Keratinocyte (primary cell): ENCODE data around the gene DDX51. TPM values are rescaled to one million over a fixed set of nuclear protein-coding genes. Genes with fewer than 3 reads are reported as not detected.

Experiments used
- DNase-seq: peaks from one replicate; pipeline ENCODE4 v3.0.0-alpha.2; 2011; ENCODE audit warnings: low read depth, missing footprints, low spot score
- FAIRE-seq: peaks from 2 replicates; lab custom pipeline; 2011; peaks lifted over from hg19 to GRCh38; lab: Jason Lieb, UNC
- H2AFZ ChIP-seq: 2 replicates; pipeline ENCODE4 v1.6.0; 2012; ENCODE audit warnings: low read length, control low read depth, inconsistent platforms; ENCODE audit not compliant: control insufficient read depth
- H3K27ac ChIP-seq: 2 replicates; pipeline ENCODE4 v1.5.1; 2011; ENCODE audit warnings: low read length; ENCODE audit not compliant: control insufficient read depth, insufficient read depth
- H3K27me3 ChIP-seq: 3 replicates; pipeline ENCODE4 v1.6.0; 2011; ENCODE audit warnings: low read length; ENCODE audit not compliant: control insufficient read depth, insufficient read depth; ENCODE audit errors: extremely low read depth
- H3K36me3 ChIP-seq, 2 experiments: 2 replicates in 1 of 2; 3 replicates in 1 of 2; pipeline ENCODE4 v1.5.1; 2011; ENCODE audit warnings: low read length in 2 of 2, mild to moderate bottlenecking in 1 of 2; ENCODE audit not compliant: control insufficient read depth in 2 of 2, insufficient read depth in 2 of 2; ENCODE audit errors: extremely low read depth in 1 of 2
- H3K4me1 ChIP-seq: 3 replicates; pipeline ENCODE4 v1.5.1; 2011; ENCODE audit warnings: low read length; ENCODE audit not compliant: control insufficient read depth, insufficient read depth; ENCODE audit errors: extremely low read depth
- H3K4me2 ChIP-seq: 3 replicates; pipeline ENCODE4 v1.6.0; 2011; ENCODE audit warnings: low read depth, low read length; ENCODE audit not compliant: control insufficient read depth, insufficient read depth; ENCODE audit errors: extremely low read depth
- H3K4me3 ChIP-seq, 3 experiments: fragments of 200-600 bp in 1 of 3; sonication (generic) in 1 of 3; 2 replicates in 2 of 3; 3 replicates in 1 of 3; pipeline ENCODE4 v1.5.1; 2011 to 2016; ENCODE audit warnings: low read length in 3 of 3, mild to moderate bottlenecking in 3 of 3, control low read depth in 2 of 3, inconsistent platforms in 1 of 3, low read depth in 1 of 3, mixed read lengths in 1 of 3, mixed run types in 1 of 3, moderate library complexity in 1 of 3; ENCODE audit not compliant: control insufficient read depth in 2 of 3, insufficient read depth in 2 of 3; ENCODE audit errors: extremely low read depth in 1 of 3
- H3K79me2 ChIP-seq: 2 replicates; pipeline ENCODE4 v1.6.0; 2012; ENCODE audit warnings: low read length; ENCODE audit not compliant: control insufficient read depth, insufficient read depth
- H3K9ac ChIP-seq: 3 replicates; pipeline ENCODE4 v1.6.0; 2011; ENCODE audit warnings: low read length; ENCODE audit not compliant: control insufficient read depth, insufficient read depth; ENCODE audit errors: extremely low read depth
- H3K9me1 ChIP-seq: 3 replicates; pipeline ENCODE4 v1.6.0; 2011; ENCODE audit warnings: low read length; ENCODE audit not compliant: control insufficient read depth, insufficient read depth; ENCODE audit errors: extremely low read depth
- H3K9me3 ChIP-seq: 2 replicates; pipeline ENCODE4 v1.5.1; 2012; ENCODE audit warnings: low read depth, low read length; ENCODE audit not compliant: control insufficient read depth
- H4K20me1 ChIP-seq: 3 replicates; pipeline ENCODE4 v1.6.0; 2011; ENCODE audit warnings: low read length; ENCODE audit not compliant: control insufficient read depth, insufficient read depth; ENCODE audit errors: extremely low read depth
- EZH2 ChIP-seq: IDR thresholded peaks from one replicate; pipeline ENCODE4 v1.6.1; 2012; ENCODE audit warnings: inconsistent platforms, mild to moderate bottlenecking, low read length, moderate library complexity
- dilution Hi-C: fragments of 300-500 bp; cut with MboI; formaldehyde crosslinking; loops from one replicate; pipeline ENCODE4 v1.7.0; 2020; ENCODE audit warnings: low sequenced_read_pairs; ENCODE audit not compliant: extremely low pct_ligation_motif_present
- polyA plus RNA-seq, 5 experiments: library from polyadenylated mRNA; depleted of rRNA in 3 of 5; stranded (reverse) in 3 of 5; stranded (forward) in 1 of 5; unstranded in 1 of 5; fragments of >200 nt; gene quantifications; 1 replicate in 1 of 5; 2 replicates in 3 of 5; 3 replicates in 1 of 5; pipeline versions ENCODE4 v1.2.1 to v1.2.3, GENCODE V29; 2011 to 2012; ENCODE audit warnings: missing spikeins in 2 of 5, low read depth in 1 of 5, low replicate concordance in 1 of 5
- TF ChIP-seq, protein P1 (sequence below), 3 experiments: IDR thresholded peaks in 1 of 3; conservative IDR thresholded peaks in 1 of 3; optimal IDR thresholded peaks in 1 of 3; 2 replicates in 2 of 3; 3 replicates in 1 of 3; pipeline versions ENCODE3 to v1.5.1; 2011; ENCODE audit warnings: low read length in 3 of 3, mild to moderate bottlenecking in 3 of 3, moderate library complexity in 2 of 3, control low read depth in 1 of 3, inconsistent platforms in 1 of 3; ENCODE audit not compliant: insufficient read depth in 2 of 3; ENCODE audit errors: extremely low read depth in 1 of 3

DDX51 gene
- polyA plus RNA-seq, 1 donor (not counting 4 experiments of a cell fraction or from before 2014, with no cell fraction given), result 7.4 TPM

DNA sequence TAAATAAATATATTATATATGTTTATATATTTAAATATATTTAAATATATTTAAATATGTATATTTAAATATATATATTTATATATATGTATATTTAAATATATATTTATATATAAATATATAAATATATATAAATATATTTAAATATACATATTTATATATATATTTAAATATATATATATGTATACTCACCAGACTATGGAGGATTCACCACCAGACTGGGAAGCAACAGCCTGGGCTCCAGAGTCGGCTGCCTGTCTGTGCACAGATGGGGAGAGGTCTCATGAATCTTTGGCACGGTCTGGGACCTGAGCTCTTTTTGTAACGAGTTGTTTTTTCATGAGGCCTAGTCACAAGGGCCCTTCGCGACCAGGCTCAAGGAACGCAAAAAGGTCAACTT is 21.5 kb upstream of the DDX51 start:
- TF ChIP-seq, protein P1, sequence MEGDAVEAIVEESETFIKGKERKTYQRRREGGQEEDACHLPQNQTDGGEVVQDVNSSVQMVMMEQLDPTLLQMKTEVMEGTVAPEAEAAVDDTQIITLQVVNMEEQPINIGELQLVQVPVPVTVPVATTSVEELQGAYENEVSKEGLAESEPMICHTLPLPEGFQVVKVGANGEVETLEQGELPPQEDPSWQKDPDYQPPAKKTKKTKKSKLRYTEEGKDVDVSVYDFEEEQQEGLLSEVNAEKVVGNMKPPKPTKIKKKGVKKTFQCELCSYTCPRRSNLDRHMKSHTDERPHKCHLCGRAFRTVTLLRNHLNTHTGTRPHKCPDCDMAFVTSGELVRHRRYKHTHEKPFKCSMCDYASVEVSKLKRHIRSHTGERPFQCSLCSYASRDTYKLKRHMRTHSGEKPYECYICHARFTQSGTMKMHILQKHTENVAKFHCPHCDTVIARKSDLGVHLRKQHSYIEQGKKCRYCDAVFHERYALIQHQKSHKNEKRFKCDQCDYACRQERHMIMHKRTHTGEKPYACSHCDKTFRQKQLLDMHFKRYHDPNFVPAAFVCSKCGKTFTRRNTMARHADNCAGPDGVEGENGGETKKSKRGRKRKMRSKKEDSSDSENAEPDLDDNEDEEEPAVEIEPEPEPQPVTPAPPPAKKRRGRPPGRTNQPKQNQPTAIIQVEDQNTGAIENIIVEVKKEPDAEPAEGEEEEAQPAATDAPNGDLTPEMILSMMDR (optimal IDR thresholded peaks at IDR 0.05 in 1 of 3, IDR thresholded peaks at IDR 0.05 in 1 of 3, conservative IDR thresholded peaks at IDR 0.05 in 1 of 3; ENCODE audit: extremely low read depth in 1 of 3, insufficient read depth in 2 of 3, low read length in 3 of 3), result no peak
- TF ChIP-seq EZH2, result no peak
- no peak overlapping the region for H3K9ac ChIP-seq
- no peaks in the 10 kb centered on the region for H3K4me1 ChIP-seq
- no peak for DNase-seq
- H3K4me2 ChIP-seq, result no peak overlapping the region
- H4K20me1 ChIP-seq, result no peaks in the 10 kb centered on the region
- no peaks in the 10 kb centered on the region for H3K9me3 ChIP-seq
- no peak overlapping the region for H2AFZ ChIP-seq
- H3K79me2 ChIP-seq, result no peaks in the 10 kb centered on the region
- H3K4me3 ChIP-seq, result no peak overlapping the region
- peaks cover 19% of the 10 kb centered on the region for H3K27me3 ChIP-seq
- H3K9me1 ChIP-seq, result no peaks in the 10 kb centered on the region
- no peaks in the 10 kb centered on the region for H3K36me3 ChIP-seq
- dilution Hi-C loops, result no loop called here
- FAIRE-seq, result no peak
- no peak overlapping the region for H3K27ac ChIP-seq

DNA sequence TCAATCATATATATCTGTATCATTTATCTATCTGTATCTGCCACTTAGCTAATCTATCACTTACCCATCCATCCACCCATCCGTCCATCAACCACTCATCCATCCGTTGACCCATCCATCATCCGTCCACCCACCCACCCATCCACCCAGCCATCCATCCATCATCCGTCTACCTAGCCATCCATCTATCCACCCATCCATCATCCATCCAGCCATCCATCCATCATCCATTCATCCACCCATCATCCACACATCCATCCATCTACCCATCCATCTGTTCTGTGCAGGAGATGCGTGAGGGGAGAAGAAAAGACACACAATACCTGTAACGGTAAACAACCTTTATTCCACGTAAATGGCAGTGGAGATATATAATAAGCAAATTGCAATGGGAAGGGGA is 20.3 kb upstream of the DDX51 start:
- H3K79me2 ChIP-seq, result no peaks in the 10 kb centered on the region
- no peak for DNase-seq
- no peaks in the 10 kb centered on the region for H4K20me1 ChIP-seq
- H3K27me3 ChIP-seq, result peaks cover 17% of the 10 kb centered on the region
- no peaks in the 10 kb centered on the region for H3K9me3 ChIP-seq
- no peak overlapping the region for H3K9ac ChIP-seq
- H3K27ac ChIP-seq, result no peak overlapping the region
- no peak overlapping the region for H3K4me2 ChIP-seq
- H3K4me1 ChIP-seq, result no peaks in the 10 kb centered on the region
- no peak for FAIRE-seq
- TF ChIP-seq EZH2, result no peak
- TF ChIP-seq, protein P1 (optimal IDR thresholded peaks at IDR 0.05 in 1 of 3, IDR thresholded peaks at IDR 0.05 in 1 of 3, conservative IDR thresholded peaks at IDR 0.05 in 1 of 3; ENCODE audit: extremely low read depth in 1 of 3, insufficient read depth in 2 of 3, low read length in 3 of 3), result no peak
- H2AFZ ChIP-seq, result no peak overlapping the region
- H3K9me1 ChIP-seq, result no peaks in the 10 kb centered on the region
- H3K4me3 ChIP-seq, result no peak overlapping the region
- H3K36me3 ChIP-seq, result no peaks in the 10 kb centered on the region
- dilution Hi-C loops, result no loop called here
